C4-2B (cell line): ENCODE data around the gene CASZ1.

Experiments used
- CTCF ChIP-seq: fragments of 450-650 bp; conservative IDR thresholded peaks from 2 replicates; pipeline ENCODE4 v1.5.1; 2017; ENCODE audit warnings: mild to moderate bottlenecking
- ZFX ChIP-seq: fragments of 450-650 bp; IDR thresholded peaks from 2 replicates; pipeline ENCODE4 v1.6.1; 2017

GRCh38 chr1:10830961-10831668, 34.7 kb upstream of the CASZ1 start:
- no peak for TF ChIP-seq CTCF
- TF ChIP-seq ZFX: no peak
